ENCODE data around the gene REC114. TPM values are rescaled to one million over a fixed set of nuclear protein-coding genes. Genes with fewer than 3 reads are reported as not detected.
A peak's percentile ranks its signal among the peaks of the same experiment; 100 is the strongest.

REC114 gene
- total RNA-seq, 1 donor from 2014 or later, result not detected

DNA sequence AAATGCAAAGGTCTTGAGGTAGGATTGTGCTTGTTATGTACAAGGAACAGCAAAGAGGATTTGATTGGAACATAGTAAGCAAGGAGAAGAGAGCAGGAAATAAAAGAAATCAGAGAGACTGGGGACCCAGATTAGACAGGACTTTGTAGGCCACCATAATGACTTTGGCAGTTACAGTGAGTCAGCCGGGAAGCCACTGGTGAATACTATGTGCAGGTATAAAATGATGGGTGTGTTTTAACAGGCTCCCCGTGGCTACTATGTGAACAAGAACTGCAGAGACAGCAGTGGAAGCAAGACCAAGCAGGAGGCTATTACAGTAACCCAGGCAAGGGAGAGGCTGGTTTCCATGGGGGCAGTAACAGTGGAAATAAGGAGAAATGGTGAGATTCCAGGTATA lies 135.1 kb downstream of the REC114 start:
- DNase-seq, result no peak

DNA sequence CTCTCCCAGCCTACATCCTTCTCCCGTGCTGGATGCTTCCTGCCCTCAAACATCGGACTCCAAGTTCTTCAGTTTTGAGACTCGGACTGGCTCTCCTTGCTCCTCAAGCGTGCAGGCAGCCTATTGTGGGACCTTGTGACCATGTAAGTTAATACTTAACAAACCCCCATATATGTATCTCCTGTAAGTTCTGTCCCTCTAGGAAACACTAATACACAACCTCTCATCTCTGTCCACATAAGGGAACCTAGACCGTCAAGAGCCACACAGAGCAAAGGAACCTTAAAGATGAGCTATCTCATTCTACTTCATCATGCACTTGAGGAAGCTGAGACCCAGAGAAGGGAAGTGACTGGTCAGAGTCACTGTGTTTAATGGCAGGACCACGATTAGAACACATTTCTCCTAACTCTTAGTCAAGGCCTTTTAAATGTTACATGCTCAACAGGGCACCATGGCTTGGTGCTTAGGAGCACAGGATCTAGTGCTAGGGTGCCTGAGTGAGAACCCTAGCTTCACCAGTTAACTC lies 140.0 kb downstream of the REC114 start:
- DNase-seq, result no peak

DNA sequence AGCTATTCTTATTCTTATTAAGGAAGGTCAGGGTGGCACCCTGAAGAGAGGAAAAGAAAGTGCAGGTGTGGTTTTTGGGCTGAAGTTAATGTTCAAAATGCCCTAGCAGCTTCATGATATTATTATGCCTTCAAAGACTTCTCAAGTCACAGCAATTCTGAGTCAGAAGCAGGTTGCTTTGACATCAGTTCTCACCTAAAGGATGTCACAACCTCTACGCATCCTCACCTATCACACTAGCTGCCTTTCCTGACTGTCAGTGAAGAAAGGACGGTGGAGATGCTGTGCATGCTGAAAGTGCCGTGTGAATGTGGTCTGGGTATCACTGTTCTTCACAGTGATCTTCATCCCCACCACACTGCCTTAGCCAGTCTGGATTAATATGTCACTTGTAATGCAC lies 140.6 kb downstream of the REC114 start:
- no peak for DNase-seq

DNA sequence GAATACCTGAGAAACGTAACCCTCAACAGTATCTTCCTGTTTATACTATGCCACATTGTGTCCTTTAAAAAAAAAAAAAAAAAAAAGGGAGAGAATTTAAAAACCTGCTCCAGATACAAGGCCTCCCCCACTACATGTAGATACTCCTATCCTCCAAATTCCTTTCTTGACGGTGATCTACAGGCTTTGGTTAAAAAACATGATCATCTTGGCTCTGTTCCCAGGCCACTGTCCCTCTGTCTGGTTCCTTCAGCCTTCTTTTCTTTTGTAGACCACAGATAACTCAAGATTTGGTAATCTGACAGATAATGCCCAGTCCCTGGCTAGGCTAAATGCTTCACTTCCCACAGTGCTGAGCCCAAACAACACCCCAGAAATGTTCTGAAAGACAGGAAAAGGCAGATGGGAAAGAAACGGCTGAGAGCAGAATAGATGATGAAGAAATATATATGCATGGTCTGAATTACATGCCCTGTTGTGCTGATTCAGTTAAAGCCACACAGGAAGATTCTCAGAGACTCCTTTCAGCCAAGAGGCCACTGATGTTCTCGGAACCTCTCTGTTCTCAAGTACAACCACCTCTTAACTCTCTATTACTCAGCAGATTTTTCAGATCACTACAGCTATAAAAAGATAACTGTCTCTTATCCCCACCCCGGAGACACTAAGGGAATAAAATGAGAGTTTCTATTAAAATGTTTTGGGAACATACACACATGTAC lies 141.9 kb downstream of the REC114 start:
- no peak for DNase-seq

DNA sequence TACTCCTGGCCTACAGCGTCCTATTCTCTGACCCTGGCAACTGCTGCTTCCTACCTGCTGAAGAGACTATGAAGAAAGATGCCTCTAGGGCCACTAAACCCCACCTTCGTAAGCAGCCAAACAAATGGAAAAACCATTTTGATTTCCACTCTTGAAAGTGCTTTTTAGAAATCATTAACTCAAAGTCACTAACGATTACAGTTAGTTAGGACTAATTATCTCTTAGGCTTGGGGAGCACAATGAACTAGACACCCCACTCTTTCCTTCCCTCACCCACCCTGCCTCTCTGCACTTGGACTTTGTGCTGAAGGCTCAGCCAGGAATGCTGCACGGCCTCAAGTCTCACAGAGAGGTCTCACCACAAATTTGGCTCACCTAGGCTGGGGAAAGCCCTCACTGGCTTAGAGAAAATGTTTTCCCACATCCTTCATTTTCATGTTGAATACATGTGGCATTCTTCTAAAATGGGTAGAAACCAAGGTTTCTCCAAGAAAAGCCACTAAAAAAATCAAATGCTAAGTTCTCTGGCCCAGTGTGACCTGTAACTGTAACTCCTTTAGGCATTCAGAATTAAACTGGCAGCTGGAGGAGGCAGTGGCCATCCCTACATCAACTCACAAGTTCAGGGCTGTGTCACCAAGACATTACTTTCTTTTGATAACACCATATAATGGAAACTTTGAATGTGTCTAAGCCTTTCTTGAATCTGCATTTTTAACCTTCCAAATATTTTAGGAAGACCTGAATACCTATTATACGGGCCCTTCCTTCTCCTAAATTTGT lies 143.1 kb downstream of the REC114 start:
- DNase-seq, result no peak

DNA sequence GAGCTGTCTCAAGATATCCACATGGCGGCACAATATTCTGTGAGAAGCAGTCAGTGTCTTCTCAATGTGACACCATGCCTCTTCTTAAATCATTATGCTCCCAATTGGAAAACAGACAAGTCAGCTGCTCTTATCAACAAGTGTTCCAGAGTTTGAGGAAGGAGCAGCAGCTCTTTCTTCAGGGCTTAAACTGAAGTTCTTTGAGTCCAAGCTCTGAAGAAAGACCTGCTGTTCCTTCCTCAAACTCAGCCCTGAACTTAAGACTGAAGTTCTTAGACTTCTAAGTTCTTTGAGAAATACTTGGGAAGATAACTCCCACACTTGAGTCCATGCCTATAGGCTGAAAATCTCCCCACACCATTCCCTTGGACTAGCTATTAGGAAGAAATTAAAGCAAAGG lies 146.8 kb downstream of the REC114 start:
- DNase-seq, result no peak

DNA sequence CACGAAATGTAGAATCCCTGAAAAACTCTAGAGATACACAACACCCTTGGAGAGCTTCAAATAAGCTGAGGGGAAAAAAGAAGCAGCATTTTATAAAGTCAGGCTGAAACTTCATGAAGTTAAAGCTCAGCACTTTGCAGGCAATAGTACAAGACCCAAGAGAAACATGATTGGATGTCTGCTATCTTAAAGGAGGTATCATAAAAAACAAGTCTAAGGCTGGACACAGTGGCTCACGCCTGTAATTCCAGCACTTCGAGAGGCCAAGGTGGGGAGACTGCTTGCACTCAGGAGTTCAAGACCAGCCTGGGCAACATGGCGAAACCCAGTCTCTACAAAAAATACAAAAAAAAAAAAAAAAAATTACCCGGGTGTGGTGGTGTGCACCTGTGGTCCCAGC lies 147.3 kb downstream of the REC114 start:
- DNase-seq, result no peak

DNA sequence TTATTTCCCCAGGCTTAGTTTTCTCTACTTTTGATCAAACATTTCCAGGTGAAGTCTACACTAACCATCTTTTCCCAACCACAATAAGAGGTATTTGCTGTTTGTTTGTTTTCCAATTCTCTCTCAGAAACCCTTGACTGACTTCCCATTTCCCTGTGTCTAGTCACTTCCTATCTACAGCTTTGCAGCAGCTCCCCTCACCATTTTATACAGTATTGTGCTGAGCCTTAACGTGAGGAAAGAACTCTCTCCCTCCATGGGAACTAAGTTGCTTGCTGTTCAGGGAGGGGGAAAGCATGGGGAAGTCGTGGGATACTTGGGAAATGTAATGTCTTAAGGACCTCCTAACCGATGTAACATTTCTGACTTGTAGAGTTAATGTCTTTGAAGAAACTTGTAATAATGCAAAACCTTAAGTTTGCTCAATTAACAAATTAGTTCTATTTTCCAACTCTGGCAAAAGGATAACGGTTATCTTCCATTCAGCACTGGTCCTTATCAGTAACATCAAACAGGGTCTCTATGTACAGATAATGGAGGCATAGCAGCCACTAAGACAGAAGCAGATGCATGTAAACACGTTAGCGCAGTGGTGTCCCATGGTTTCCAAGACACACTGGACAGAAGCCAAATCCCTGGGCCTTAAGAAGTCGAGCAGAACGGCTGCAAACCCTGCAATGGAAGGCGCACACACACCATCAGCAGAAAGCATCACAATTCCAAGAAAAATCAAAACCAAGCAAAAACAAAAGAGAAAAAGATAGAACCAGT lies 150.5 kb downstream of the REC114 start:
- DNase-seq, result no peak

DNA sequence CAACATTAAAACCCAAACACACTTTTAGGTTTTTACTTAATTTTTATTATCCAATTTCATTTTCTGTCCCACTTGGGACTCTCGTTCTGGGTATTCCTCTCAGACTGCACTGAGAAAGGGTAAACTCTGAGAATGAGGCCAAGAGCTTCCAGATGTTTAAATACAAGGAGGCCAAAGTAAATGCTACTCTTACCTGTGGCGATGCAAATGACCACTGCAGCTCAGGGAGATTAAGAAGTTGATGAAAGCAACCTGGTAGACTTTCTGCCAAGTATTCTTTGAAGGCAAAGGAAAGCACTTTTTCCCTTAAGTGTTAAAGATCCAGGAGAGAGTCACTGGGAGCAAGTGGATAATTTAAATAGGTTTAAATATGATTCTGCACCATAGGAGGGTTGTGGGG lies 151.1 kb downstream of the REC114 start:
- DNase-seq, result no peak

DNA sequence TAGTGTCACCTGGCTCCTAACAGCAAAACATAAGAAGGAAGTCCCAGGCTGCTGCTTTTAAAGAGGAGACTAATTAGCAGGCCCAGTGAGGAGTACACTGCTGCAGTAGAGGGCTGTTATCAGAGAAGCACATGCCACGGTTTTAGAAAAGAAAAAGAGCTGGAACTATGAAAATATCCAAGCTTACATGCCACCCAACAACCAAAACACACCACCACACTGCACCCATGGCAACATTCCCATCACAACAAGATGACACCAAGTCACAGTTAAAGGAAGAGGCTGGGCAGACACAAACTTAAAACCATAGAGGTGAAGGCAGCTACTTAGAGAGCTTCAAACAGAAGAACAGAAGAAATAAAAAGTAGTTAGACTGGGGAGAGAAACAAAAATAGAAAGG lies 153.2 kb downstream of the REC114 start:
- DNase-seq, result no peak

DNA sequence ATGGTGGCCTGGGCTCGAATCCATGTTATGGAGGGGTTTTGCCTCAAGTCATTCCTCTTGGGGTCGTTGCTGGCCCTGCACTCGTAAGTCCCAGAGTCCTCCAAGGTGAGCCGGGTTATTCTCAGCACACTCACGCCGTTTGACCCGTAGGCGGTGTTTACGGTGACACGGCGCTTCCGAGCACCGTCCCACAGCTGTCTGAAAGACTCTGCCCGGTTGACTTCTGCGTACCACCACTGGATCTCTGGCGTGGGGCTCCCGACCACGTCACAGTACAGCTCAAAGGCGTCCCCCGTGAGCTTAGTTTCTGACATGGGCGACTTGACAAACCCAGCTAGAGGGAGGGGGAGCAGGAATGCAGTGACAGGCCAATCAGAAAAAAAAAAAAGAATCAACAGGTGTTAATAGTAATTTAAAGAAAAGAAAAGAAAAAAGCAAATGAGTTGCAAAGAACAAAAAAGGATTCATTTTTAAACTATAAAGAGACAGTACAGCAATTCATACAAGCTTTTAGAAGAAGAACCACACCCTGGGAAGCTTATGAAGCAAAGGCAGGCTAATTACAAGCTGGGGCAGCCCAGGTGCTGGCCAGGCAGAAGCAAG lies 154.2 kb downstream of the REC114 start:
- DNase-seq, result no peak

DNA sequence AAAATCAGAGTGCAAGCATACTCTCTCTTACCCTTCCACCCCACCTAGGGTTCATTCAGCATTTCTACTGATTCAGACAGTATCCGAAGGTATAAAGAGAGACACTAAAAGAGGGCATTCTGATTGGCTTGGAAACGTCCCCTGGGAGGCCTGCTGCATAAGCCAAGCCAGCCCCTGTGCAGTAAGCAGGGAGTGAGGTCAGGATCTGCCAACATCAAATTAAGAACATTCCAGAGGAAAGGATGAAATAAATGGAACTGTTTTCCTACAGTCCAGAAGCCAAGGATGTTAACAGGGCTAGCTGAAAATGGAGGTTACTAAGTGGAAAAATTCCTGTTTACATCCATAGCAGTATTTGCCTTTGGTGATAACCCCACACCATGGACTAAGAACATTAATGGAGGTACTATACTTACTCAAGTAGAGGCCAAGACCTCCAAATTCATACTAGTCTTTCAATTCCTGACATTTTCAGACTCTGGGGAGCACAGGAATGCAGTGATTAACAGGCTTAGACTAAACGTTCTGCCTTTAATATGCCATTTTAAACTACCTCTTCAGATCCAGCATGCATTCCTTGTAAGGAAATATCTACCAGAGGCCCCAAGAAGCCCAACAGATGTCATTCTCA lies 155.7 kb downstream of the REC114 start:
- no peak for DNase-seq

DNA sequence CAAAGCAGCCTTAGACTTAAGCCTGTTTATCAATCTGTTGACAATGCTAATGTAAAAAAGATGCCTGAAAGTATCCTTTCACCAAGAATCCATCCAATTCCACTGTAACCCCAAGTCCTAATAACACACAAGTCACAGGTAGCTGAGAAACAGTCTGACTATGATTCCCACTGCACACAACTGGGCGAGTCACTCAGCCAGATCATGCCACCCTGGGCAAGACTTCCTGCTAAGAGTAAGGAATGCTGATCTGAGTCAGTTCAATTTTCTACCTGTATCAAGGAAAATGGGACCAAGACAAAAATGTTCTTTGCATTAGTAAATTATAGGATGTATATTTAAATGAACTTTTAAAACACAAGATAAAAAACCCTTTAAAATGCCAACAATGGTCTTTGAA lies 157.0 kb downstream of the REC114 start:
- no peak for DNase-seq

DNA sequence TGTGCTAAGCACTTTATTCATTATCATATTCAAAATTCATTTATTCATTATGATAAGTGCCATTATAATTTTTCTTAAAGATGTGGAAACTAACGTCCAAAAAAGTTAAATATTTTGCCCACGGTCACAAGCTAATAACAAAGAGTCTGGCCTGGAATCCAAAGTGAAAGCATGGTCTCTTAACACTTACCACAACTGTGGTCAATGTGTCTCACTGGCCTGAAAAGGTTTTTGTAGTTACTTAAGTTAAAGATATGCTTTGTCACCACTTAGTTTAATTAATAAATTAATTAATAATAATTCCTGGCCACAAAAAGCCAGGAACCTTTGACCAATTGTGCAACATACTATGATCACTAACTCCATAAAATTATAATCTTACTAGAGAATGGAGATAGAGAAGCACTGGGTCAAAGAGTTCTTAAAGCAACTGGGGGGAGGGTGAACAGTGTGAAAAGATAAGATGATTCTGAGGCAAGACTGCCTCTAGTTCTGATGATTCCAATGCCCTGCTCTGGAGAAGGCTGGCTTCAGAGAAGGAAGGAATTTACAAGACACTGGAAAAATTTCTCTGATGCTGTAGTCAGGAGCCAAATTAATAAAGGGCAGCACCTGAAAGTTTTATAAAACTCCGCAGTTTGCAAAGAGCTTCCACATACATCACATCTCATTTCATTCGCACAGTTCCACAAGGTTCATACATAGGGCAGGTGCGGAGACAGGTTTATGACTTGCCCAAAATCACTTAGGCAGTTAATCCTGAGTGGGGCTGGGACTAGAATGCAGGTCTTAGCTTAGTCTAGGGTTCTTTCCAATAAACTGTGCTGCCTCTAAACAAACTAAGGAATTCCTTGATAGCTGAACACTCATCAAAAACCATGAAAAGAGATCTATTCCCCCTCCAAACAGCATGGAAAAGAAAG lies 157.7 kb downstream of the REC114 start:
- DNase-seq, result no peak

DNA sequence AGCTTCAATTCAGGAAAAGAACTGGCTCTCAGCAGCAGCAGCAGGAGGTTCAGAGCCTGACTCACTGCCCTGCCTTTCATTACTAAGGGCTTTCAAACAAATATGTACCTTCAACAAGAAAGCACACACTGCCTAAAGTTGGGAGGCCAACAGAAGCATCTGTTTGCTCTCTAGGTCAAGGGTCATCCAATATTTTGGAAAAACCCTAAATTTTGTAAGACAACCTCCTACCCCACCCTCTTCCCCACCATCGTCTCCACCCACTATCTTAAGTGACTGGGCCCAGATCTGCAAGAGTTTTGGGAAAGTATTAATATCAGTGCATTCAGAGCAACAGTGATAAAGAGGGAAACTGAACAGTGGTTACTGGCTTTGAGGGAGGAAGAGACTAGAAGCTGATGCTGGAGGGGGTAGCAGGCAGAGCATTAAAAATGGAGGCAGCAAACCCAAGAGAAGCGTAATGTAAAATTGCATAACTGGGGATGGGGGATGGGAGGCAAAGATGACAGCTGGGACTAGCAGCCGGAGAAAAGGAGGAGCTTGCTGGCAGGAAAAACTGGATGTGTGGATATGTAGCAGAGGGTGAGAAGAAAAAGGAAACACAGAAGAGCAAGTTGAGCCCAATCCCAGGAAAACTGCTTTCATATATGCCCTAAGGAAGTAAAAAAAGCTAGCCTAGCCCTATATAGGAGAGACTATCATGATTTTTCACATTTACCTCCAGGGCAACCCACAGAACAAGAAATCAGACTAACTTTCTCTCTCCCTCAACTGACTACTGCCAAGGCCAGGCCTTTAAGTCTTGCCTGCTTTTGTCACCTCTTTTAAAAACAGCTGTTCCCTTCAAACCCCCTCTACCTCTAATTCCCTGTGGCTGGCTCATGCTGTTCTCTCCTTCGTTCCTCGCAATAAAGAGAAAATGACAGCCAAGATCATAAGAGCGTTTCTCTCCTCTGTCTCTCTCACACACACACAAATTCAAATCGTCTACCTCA lies 158.8 kb downstream of the REC114 start:
- peak; percentile 41 for DNase-seq

DNA sequence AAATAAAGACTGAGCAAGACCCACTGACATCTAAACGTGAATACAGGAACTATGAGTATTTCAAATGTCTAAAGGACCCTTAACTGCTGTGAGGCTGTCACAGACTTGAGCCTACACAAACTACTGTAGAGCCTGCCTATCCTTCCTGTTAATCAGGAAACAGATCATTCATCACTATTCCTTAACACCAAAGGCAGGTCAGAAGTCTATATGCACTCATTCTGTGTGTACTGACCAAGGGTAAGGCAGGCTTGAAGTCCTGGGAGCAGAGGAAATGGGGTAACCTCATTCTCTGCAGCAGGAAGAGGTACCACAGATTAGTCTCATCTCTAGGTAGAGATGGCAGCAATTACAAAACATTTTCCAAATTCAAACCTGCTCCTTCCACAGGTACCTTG lies 159.5 kb downstream of the REC114 start:
- no peak for DNase-seq

DNA sequence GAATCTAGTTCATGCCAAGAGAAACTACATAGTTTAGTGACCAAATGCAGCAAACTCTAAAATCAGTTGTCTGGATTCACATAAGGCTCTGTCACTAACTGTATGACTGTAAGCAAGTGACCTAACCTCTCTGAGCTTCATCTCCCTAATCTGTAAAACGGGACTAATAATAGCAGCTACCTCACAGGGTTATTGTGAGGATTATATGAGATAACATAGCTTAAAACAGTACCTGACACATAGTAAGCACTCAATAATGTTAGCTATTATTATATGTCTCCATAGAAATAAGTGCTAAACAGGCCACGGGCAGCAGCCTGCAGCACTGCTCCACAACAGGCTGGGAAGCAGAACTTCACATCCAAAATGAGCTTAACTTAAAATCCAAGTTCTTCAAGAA lies 160.0 kb downstream of the REC114 start:
- no peak for DNase-seq

DNA sequence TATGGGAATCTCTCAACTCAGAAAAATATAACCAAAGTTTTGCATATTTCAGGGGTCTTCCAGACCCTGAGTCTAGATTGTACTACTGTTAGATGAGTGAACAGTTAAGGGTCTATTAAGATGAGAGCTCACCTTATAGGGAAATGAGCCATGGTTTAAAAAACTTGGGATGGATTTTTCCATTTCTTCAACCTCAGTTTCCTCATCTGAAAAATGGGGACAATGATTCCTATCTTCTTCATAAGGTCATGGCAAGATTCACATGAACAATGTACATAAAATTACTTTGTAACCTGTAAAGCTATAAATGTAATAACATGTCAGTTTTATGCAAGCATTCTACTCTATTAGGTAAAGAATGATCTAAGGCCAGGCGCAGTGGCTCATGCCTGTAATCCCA lies 161.5 kb downstream of the REC114 start:
- no peak for DNase-seq

DNA sequence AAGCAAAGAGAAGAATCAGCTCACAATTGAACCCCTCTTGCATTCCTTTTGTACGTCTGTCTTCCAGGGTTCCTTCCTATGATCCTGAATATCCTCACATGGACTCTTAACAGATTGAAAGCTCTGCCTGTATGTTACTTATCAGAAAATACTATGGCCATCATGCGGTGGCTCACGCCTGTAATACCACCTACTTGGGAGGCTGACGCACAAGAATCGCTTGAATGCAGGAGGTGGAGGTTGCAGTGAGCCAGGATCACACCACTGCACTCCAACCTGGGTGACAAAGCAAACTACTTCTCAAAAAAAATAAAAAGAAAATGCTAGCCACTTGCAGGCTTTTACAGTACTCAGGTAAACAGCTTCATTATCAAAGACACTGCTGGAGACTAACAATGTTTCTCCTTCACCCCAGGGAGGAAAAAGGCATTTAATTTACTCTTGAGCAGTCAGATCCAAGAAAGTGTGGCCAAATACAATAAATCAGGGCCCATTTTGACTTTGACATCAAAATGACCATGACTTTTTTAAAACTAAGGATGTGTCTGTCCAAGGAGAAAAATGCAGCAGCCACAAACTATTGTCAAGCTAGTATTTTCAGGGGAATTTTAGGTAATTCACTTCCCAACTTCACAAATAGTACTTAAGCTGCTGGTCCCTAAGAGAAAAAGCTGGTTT lies 162.9 kb downstream of the REC114 start:
- no peak for DNase-seq
